GM23338 (cell line): ENCODE measurements around the gene LMAN1L. TPM values are rescaled to one million over a fixed set of nuclear protein-coding genes. Genes with fewer than 3 reads are reported as not detected.
A peak's percentile ranks its signal among the peaks of the same experiment; 100 is the strongest.

Experiments used
- ATAC-seq: fragments of 200-7000 bp; cut with Tn5 transposase; 3 replicates; pipeline ENCODE4 v1.9.1; 2020
- DNase-seq: peaks from one replicate; pipeline ENCODE4 v3.0.0-alpha.2; 2015; ENCODE audit warnings: low spot score
- H2AFZ ChIP-seq: fragments of 200-600 bp; sonication (generic); 2 replicates; pipeline ENCODE4 v1.8.0; 2016; ENCODE audit warnings: antibody characterized with exemption, mild to moderate bottlenecking, moderate library complexity
- H3F3A ChIP-seq: fragments of 200-600 bp; sonication (generic); replicated peaks from 2 replicates; pipeline ENCODE4 v1.8.0; 2017; ENCODE audit warnings: antibody characterized with exemption, mixed run types, low read depth
- H3K27ac ChIP-seq: fragments of 200-600 bp; sonication (generic); 2 replicates; pipeline ENCODE4 v1.6.1; 2016; ENCODE audit warnings: low read depth
- H3K27me3 ChIP-seq: fragments of 200-600 bp; sonication (generic); 2 replicates; pipeline ENCODE4 v1.8.0; 2016; ENCODE audit warnings: mild to moderate bottlenecking, mixed run types, moderate library complexity; ENCODE audit not compliant: insufficient read depth
- H3K36me3 ChIP-seq: fragments of 200-600 bp; sonication (generic); 2 replicates; pipeline ENCODE4 v1.8.0; 2016; ENCODE audit warnings: mild to moderate bottlenecking; ENCODE audit not compliant: insufficient read depth
- H3K4me1 ChIP-seq: fragments of 200-600 bp; sonication (generic); 2 replicates; pipeline ENCODE4 v1.8.0; 2016; ENCODE audit warnings: mild to moderate bottlenecking, moderate library complexity; ENCODE audit not compliant: insufficient read depth
- H3K4me2 ChIP-seq: fragments of 200-600 bp; sonication (generic); 2 replicates; pipeline ENCODE4 v1.7.1; 2017; ENCODE audit warnings: mixed run types
- H3K4me3 ChIP-seq: fragments of 200-600 bp; sonication (generic); 2 replicates; pipeline ENCODE4 v1.6.1; 2016; ENCODE audit warnings: mixed run types
- H3K79me2 ChIP-seq: fragments of 200-600 bp; sonication (generic); replicated peaks from 2 replicates; pipeline ENCODE4 v1.8.0; 2017; ENCODE audit warnings: mild to moderate bottlenecking; ENCODE audit not compliant: insufficient read depth
- H3K9me2 ChIP-seq: fragments of 200-600 bp; sonication (generic); 2 replicates; pipeline ENCODE4 v1.8.0; 2017; ENCODE audit not compliant: insufficient read depth
- H4K20me1 ChIP-seq: fragments of 200-600 bp; sonication (generic); replicated peaks from 2 replicates; pipeline ENCODE4 v1.8.0; 2017; ENCODE audit warnings: mild to moderate bottlenecking; ENCODE audit not compliant: insufficient read depth
- H3K27ac Mint-ChIP-seq: 2 replicates; pipeline ENCODE4 v1.8.0; 2020; ENCODE audit warnings: inconsistent platforms, mild to moderate bottlenecking, moderate library complexity, mixed read lengths
- H3K27me3 Mint-ChIP-seq: 3 replicates; pipeline ENCODE4 v1.8.0; 2022; ENCODE audit warnings: low read depth, mild to moderate bottlenecking, moderate library complexity, mixed read lengths, inconsistent platforms; ENCODE audit not compliant: insufficient read depth, poor library complexity
- H3K36me3 Mint-ChIP-seq: 3 replicates; pipeline ENCODE4 v1.8.0; 2021; ENCODE audit warnings: low read depth, mild to moderate bottlenecking, inconsistent platforms, moderate library complexity, mixed read lengths
- H3K4me1 Mint-ChIP-seq: 3 replicates; pipeline ENCODE4 v1.8.0; 2020; ENCODE audit warnings: mild to moderate bottlenecking, inconsistent platforms, mixed read lengths
- H3K4me3 Mint-ChIP-seq: 3 replicates; pipeline ENCODE4 v1.8.0; 2021; ENCODE audit warnings: moderate library complexity, mild to moderate bottlenecking, inconsistent platforms, mixed read lengths
- H3K9me3 Mint-ChIP-seq: 3 replicates; pipeline ENCODE4 v1.8.0; 2020; ENCODE audit warnings: moderate library complexity, mild to moderate bottlenecking, inconsistent platforms, mixed read lengths
- EZH2 ChIP-seq: fragments of 200-600 bp; sonication (generic); IDR thresholded peaks from one replicate; pipeline ENCODE4 v1.8.0; 2017; ENCODE audit warnings: antibody characterized with exemption, mild to moderate bottlenecking, low read depth; ENCODE audit not compliant: unreplicated experiment
- EZH2phosphoT487 ChIP-seq: fragments of 200-600 bp; sonication (generic); IDR thresholded peaks from one replicate; pipeline ENCODE4 v1.8.1; 2018; ENCODE audit warnings: antibody characterized with exemption; ENCODE audit not compliant: unreplicated experiment
- JUNB ChIP-seq: IDR thresholded peaks from one replicate; pipeline ENCODE4 v1.6.1; 2016; ENCODE audit warnings: antibody characterized with exemption; ENCODE audit not compliant: unreplicated experiment
- NANOG ChIP-seq: IDR thresholded peaks from 2 replicates; pipeline ENCODE4 v1.6.1; 2016; ENCODE audit warnings: antibody characterized with exemption, borderline replicate concordance
- POLR2AphosphoS5 ChIP-seq: IDR thresholded peaks from 2 replicates; pipeline ENCODE4 v1.6.1; 2016; ENCODE audit warnings: antibody characterized with exemption, low read depth
- STAT1 ChIP-seq: IDR thresholded peaks from one replicate; pipeline ENCODE4 v1.6.1; 2016; ENCODE audit warnings: antibody characterized with exemption; ENCODE audit not compliant: unreplicated experiment
- ZNF114 ChIP-seq: fragments of 250-450 bp; sonication (Bioruptor Pico); IDR thresholded peaks from 2 replicates; pipeline ENCODE4 v1.5.0; 2020; ENCODE audit warnings: mild to moderate bottlenecking, moderate library complexity
- ZNF331 ChIP-seq: fragments of 250-450 bp; sonication (Bioruptor Pico); IDR thresholded peaks from 2 replicates; pipeline ENCODE4 v1.5.0; 2020; ENCODE audit warnings: low read depth, mild to moderate bottlenecking, moderate library complexity
- polyA plus RNA-seq: library from polyadenylated mRNA; unstranded; fragments of >200 nt; fragmentation: Nextera tagmentation; extraction: Ambion mirVana; gene quantifications from 2 replicates; pipeline ENCODE4 v1.2.1, GENCODE V29; 2016
- total RNA-seq: library from RNA; depleted of rRNA; stranded (reverse); fragments of >200 nt; shearing (Covaris generic); gene quantifications from 2 replicates; pipeline ENCODE4 v1.2.3, GENCODE V29; 2014
- TF ChIP-seq, protein P1 (sequence below), 2 experiments: fragments of 200-600 bp in 1 of 2; sonication (generic) in 1 of 2; conservative IDR thresholded peaks; 2 replicates each; pipeline versions ENCODE4 v1.5.1 to v1.6.1; 2016 to 2017; ENCODE audit warnings: antibody characterized with exemption in 2 of 2, low read depth in 2 of 2, mild to moderate bottlenecking in 2 of 2, moderate library complexity in 1 of 2

The LMAN1L gene
- total and polyA plus RNA-seq, 2 experiments from 2014 or later, result not detected

GRCh38 chr15:74773731-74774252, 38.8 kb upstream of the LMAN1L start:
- H3K4me2 ChIP-seq, result 0 out of 2 replicates have a peak overlapping the region, but pooled peaks have one; percentile 36
- DNase-seq (peak; percentile 56), ATAC-seq (peak; percentile 14)
- no peaks in the 10 kb centered on the region for H3K36me3 Mint-ChIP-seq
- H3K9me2 ChIP-seq, result no peaks in the 10 kb centered on the region
- peaks cover 14% of the 10 kb centered on the region; the same call in 1 of the 2 replicates for H3K4me1 ChIP-seq
- 0 out of 2 replicates have a peak, but pooled peaks cover 3% of the 10 kb centered on the region for H3F3A ChIP-seq
- H2AFZ ChIP-seq, result no peak overlapping the region
- no peak overlapping the region for H3K27ac ChIP-seq
- TF ChIP-seq STAT1, result no peak
- no peaks in the 10 kb centered on the region for H3K36me3 ChIP-seq
- no peaks in the 10 kb centered on the region for H4K20me1 ChIP-seq
- no peak overlapping the region for H3K4me3 Mint-ChIP-seq
- H3K4me1 Mint-ChIP-seq, result peaks cover 40% of the 10 kb centered on the region
- no peaks in the 10 kb centered on the region for H3K79me2 ChIP-seq
- peaks cover 25% of the 10 kb centered on the region for H3K27me3 Mint-ChIP-seq
- no peak overlapping the region for H3K27ac Mint-ChIP-seq
- H3K9me3 Mint-ChIP-seq, result no peaks in the 10 kb centered on the region
- no peak overlapping the region for H3K4me3 ChIP-seq
- H3K27me3 ChIP-seq, result no peaks in the 10 kb centered on the region

GRCh38 chr15:74775132-74775562, 37.5 kb upstream of the LMAN1L start:
- Histone ChIP-seq H3K79me2 (no peaks in the 10 kb centered on the region), H3K9me2 (no peaks in the 10 kb centered on the region), H3K4me2 (no peak overlapping the region), H3K4me1 (peaks cover 14% of the 10 kb centered on the region; the same call in 1 of the 2 replicates), H4K20me1 (no peaks in the 10 kb centered on the region), H3K36me3 (no peaks in the 10 kb centered on the region), H3F3A (0 out of 2 replicates have a peak, but pooled peaks cover 3% of the 10 kb centered on the region), H3K27ac (no peak overlapping the region), H2AFZ (no peak overlapping the region), H3K4me3 (no peak overlapping the region), H3K27me3 (peaks cover 4% of the 10 kb centered on the region)
- peaks cover 22% of the 10 kb centered on the region for H3K27me3 Mint-ChIP-seq
- H3K9me3 Mint-ChIP-seq, result no peaks in the 10 kb centered on the region
- ATAC-seq (no peak), DNase-seq (no peak)
- TF ChIP-seq NANOG, result no peak
- TF ChIP-seq ZNF114, result no peak
- no peak for TF ChIP-seq ZNF331
- no peak for TF ChIP-seq POLR2AphosphoS5
- H3K4me3 Mint-ChIP-seq, result no peak overlapping the region
- H3K27ac Mint-ChIP-seq, result no peak overlapping the region
- H3K36me3 Mint-ChIP-seq, result no peaks in the 10 kb centered on the region
- peaks cover 38% of the 10 kb centered on the region for H3K4me1 Mint-ChIP-seq

DNA sequence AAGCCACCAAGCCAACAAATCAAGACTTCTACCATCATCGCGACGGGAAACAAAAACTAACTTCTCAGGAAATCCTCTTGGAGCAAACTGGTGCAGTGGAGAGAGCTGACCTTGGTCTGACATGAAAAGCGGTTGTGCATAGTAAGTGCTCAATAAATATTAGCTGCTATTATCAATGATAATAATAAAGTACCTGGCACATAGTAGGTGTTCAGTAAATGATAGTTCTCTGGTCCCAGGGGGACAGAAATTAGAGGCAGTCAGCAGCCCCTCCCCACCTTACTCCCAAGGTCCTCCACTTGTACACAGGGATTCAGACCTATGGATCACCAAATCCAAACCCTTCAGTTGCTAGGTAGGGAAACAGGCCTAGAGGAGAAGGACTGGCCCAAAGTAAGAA, 36.7 kb upstream of the LMAN1L start:
- no peak overlapping the region for H3K4me2 ChIP-seq
- no peak overlapping the region for H3K27ac Mint-ChIP-seq
- no peaks in the 10 kb centered on the region for H3K9me2 ChIP-seq
- H3K27me3 ChIP-seq, result peaks cover 12% of the 10 kb centered on the region
- no peak overlapping the region for H3K4me3 ChIP-seq
- H3K36me3 ChIP-seq, result no peaks in the 10 kb centered on the region
- H3K27me3 Mint-ChIP-seq, result peaks cover 24% of the 10 kb centered on the region
- H4K20me1 ChIP-seq, result no peaks in the 10 kb centered on the region
- no peaks in the 10 kb centered on the region for H3K9me3 Mint-ChIP-seq
- no peak for TF ChIP-seq EZH2phosphoT487
- TF ChIP-seq NANOG, result no peak
- no peak for TF ChIP-seq ZNF114
- TF ChIP-seq STAT1, result no peak
- TF ChIP-seq, protein P1, sequence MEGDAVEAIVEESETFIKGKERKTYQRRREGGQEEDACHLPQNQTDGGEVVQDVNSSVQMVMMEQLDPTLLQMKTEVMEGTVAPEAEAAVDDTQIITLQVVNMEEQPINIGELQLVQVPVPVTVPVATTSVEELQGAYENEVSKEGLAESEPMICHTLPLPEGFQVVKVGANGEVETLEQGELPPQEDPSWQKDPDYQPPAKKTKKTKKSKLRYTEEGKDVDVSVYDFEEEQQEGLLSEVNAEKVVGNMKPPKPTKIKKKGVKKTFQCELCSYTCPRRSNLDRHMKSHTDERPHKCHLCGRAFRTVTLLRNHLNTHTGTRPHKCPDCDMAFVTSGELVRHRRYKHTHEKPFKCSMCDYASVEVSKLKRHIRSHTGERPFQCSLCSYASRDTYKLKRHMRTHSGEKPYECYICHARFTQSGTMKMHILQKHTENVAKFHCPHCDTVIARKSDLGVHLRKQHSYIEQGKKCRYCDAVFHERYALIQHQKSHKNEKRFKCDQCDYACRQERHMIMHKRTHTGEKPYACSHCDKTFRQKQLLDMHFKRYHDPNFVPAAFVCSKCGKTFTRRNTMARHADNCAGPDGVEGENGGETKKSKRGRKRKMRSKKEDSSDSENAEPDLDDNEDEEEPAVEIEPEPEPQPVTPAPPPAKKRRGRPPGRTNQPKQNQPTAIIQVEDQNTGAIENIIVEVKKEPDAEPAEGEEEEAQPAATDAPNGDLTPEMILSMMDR (conservative IDR thresholded peaks at IDR 0.05; ENCODE audit: low read depth in 2 of 2), result no peak
- TF ChIP-seq JUNB, result no peak
- TF ChIP-seq EZH2, result no peak
- H3K36me3 Mint-ChIP-seq, result no peaks in the 10 kb centered on the region
- no peak overlapping the region for H2AFZ ChIP-seq
- peaks cover 14% of the 10 kb centered on the region; the same call in 1 of the 2 replicates for H3K4me1 ChIP-seq
- peaks cover 41% of the 10 kb centered on the region for H3K4me1 Mint-ChIP-seq
- H3F3A ChIP-seq, result 0 out of 2 replicates have a peak, but pooled peaks cover 3% of the 10 kb centered on the region
- ATAC-seq, result no peak
- DNase-seq, result no peak
- H3K27ac ChIP-seq, result no peak overlapping the region
- H3K79me2 ChIP-seq, result no peaks in the 10 kb centered on the region
- H3K4me3 Mint-ChIP-seq, result no peak overlapping the region
